ENCODE data around the gene TCF4. TPM values are rescaled to one million over a fixed set of nuclear protein-coding genes. Genes with fewer than 3 reads are reported as not detected.

TCF4 gene
- total RNA-seq, 1 donor, result 84.6 TPM

DNA sequence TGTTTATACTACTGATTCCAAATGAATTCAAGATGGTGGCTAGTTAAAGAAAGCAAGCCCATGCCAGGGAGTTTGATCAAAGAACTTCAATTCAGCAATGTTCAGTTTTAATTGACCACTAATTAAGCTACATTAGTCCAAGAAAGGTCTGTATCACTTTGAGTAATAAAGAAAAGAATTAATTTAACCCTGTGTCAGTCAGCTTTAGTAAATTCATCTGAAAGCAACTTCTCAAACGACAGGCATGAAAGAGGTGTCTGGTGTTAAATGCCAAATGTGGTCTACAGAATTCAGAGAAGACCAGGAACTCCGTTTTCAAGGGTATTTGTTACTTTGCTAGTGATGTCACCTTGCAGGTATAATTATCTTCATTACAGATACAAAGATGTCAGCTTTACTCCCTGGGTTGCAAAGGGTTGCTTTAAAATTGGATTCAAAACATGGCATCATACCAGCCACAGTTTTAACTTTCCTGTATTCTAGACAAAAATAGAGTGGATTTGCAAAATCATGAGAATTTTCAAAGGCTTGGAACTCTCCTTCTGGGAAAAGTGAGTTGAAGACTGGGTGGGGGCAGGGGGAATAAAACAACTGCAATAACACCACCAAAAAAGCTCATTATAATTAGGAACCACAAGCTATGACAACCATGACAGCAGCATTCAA, 281.5 kb downstream of the TCF4 start:
- no peak for DNase-seq (ENCODE audit: low read depth)

DNA sequence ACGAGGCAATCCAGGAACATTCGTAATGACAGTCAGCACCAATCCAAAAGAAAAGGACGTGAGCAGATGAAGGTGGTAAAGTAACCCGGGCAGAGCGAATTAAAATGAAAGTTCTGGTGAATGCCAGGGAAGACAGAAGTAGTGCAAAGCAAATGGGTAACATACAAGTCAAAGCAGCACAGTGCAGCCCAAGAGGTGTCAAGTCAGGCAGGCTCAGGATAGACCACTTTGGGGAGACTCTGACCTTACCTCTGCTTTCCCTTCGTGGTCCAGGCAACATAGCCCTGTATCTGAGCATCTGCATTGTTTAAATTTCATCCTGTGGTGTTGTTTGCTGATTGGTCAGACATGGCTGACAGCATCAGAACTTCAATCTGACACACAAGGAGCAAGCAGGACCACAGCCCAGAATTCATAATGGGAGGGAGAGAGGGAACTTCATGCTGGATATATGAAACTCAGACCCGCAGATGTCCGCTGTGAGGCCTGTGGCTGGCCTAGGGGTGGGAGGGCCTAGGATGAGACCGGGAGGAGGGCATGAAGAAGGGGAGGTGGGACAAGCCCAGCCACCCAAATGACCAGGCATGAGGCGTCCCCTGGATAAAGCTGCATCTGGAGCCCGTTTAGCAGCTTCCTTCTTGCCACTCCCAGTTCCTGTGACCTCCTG, 285.7 kb downstream of the TCF4 start:
- TF ChIP-seq, protein P1, sequence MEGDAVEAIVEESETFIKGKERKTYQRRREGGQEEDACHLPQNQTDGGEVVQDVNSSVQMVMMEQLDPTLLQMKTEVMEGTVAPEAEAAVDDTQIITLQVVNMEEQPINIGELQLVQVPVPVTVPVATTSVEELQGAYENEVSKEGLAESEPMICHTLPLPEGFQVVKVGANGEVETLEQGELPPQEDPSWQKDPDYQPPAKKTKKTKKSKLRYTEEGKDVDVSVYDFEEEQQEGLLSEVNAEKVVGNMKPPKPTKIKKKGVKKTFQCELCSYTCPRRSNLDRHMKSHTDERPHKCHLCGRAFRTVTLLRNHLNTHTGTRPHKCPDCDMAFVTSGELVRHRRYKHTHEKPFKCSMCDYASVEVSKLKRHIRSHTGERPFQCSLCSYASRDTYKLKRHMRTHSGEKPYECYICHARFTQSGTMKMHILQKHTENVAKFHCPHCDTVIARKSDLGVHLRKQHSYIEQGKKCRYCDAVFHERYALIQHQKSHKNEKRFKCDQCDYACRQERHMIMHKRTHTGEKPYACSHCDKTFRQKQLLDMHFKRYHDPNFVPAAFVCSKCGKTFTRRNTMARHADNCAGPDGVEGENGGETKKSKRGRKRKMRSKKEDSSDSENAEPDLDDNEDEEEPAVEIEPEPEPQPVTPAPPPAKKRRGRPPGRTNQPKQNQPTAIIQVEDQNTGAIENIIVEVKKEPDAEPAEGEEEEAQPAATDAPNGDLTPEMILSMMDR (IDR thresholded peaks at IDR 0.05; ENCODE audit: insufficient read depth, low read depth, low read length), result no peak
- H3K4me3 ChIP-seq (ENCODE audit: low read depth, low read length), result no peak overlapping the region
- peak; percentile 20 for DNase-seq (ENCODE audit: low read depth)

More for the DNA sequence above, 281.5 kb downstream of the TCF4 start:
- TF ChIP-seq, protein P1 (IDR thresholded peaks at IDR 0.05; ENCODE audit: insufficient read depth, low read depth, low read length), result no peak
- H3K4me3 ChIP-seq (ENCODE audit: low read depth, low read length), result no peak overlapping the region

DNA sequence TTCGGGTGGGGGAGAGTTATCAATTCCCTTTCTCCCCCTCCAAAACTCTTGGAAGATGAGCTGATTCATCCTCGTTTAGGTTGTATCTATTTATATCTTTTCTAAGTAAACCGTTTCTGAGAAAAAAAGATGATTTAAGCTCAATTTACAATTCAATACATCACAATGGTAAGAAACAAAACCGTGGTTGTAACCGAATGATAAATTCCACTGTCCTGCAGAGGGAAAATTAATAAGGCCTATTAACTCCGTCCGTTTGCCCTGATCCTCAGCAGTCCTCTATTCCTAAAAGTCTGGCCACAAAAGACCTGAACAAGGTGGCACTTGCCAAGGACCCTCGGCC, 286.2 kb downstream of the TCF4 start:
- no peak for DNase-seq (ENCODE audit: low read depth)
- H3K4me3 ChIP-seq (ENCODE audit: low read depth, low read length), result no peak overlapping the region
- TF ChIP-seq, protein P1 (IDR thresholded peaks at IDR 0.05; ENCODE audit: insufficient read depth, low read depth, low read length), result no peak

DNA sequence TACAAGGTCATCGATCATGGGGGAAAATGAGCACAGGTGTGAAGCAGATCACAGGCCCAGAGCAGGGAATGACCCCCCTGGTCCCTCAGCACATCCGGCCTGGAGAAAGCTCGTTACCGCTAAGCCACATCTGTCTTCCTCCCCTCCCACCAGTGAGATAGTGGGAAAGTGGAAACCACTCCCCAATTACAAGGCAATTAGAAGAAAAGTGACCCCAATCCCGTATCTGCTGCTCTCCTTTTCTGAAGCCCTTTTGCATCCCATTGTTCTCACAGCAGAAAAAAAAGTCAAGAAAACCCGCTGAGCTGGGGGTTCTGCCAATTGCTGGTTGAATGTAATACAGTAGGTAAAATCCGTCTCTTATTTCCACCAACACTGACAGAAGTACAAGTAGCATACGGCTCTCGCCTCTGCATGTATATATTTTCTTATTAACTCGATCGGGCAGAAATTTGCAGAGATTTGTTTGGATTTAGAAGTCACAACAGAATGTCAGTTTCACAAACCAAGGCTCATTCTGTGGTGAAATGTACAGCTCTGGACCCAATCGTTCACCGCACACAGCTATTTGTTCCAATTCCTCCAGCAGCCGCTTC, 287.0 kb downstream of the TCF4 start:
- TF ChIP-seq, protein P1 (IDR thresholded peaks at IDR 0.05; ENCODE audit: insufficient read depth, low read depth, low read length), result no peak
- H3K4me3 ChIP-seq (ENCODE audit: low read depth, low read length), result no peak overlapping the region
- DNase-seq (ENCODE audit: low read depth), result peak; percentile 40

DNA sequence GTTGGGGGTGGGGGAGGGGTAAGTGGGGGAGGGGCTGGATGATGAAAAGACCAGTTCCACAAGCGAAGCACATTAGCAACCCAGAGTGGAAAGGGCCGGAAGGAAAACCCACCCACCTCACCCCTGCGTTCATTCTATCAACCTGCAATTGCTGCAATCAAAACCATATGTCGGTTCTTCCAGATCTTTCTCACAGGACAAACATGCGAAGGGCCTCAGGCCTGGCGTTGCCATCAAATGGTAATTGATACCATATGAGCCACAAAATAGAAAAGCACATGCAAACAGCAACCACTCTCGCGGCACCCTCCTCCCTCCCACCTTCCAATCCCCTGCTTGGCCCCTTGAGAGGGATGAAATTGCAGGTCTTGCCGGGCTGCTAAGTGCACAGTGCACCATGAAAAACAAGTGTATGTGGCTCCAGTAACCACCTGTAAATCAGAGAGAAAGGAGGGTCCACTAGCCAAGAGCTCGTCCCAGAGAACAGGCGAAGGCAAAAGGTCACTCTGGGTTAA, 287.5 kb downstream of the TCF4 start:
- DNase-seq (ENCODE audit: low read depth), result peak; percentile 74
- H3K4me3 ChIP-seq (ENCODE audit: low read depth, low read length), result no peak overlapping the region
- TF ChIP-seq, protein P1 (IDR thresholded peaks at IDR 0.05; ENCODE audit: insufficient read depth, low read depth, low read length), result no peak

DNA sequence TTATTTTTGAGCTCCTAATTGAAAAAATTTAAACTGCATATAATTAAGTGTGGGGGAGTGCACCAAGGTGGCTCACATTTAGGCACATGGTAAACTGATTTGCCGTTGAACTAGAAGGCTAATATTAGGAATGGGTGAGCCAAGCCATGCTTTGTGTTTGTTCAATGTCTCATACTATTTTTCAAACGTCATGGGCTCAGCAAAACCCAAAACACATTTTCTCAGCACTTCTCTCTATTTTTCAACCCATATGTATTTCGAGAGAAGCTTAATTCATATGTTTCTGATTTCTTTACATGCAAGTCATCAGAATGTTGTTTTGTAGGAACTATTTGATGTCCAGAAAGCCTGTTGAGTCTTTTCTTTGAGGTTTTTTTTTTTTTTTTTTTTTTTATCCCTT, 291.2 kb downstream of the TCF4 start:
- no peak for DNase-seq (ENCODE audit: low read depth)
- no peak overlapping the region for H3K4me3 ChIP-seq (ENCODE audit: low read depth, low read length)
- TF ChIP-seq, protein P1 (IDR thresholded peaks at IDR 0.05; ENCODE audit: insufficient read depth, low read depth, low read length), result no peak
